HCEC 1CT (cell line): Measurements from ENCODE around the gene TLCD4.
"Not testable (repeated sequence)": the region's sequence is repeated elsewhere in the genome, so short reads cannot be mapped to it uniquely, and the experiment has no call there.

Source experiments
- DNase-seq: peaks from one replicate; pipeline ENCODE4 v3.0.0-alpha.2; 2017

Gene TLCD4, protein sequence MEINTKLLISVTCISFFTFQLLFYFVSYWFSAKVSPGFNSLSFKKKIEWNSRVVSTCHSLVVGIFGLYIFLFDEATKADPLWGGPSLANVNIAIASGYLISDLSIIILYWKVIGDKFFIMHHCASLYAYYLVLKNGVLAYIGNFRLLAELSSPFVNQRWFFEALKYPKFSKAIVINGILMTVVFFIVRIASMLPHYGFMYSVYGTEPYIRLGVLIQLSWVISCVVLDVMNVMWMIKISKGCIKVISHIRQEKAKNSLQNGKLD

DNA sequence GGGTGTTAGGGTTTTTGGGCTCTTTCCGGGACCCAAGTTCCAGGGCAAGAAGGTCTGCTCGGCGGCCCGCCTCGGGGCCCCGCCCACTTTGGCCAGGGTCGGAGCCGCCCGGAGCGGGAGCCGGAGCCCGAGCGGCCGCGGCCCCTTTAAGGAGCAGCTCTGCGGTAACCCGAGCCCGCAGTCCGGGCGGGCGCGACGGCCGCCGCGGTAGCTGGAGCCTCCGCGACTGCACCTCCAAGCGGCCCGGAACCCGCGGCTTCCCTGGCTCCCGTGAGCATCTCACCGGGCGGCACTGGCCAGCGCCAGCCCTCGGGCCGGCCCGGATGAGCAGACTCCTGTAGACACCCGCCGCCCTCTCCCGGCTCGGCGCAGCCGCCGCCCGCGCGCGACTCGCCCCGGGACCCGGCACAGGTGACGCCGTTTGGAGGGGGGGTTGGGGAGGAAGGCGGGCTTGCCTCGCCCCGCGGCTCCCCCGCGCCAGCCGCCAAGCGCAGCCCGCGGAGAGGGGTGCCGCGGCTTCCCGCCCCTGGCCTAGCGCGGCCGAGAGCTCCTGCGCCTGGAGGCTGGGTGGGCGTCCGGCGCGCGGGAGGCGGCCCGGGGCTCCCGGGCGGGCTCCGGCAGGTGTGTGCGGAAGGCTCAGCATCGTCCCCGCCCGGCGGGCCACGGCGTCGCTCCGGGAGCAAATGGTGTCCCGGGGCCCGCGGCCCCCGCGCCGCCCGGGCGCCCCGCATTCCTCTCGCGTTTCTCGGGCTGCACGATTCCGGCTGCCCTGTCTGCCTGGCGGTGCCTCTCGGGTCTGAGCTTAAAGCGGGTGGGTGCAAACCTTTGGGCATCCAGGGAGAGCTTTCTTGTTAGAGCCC is at the start of gene TLCD4:
TSS of gene TLCD4 (plus strand) at position 149 of the 860 bp plus-strand sequence. CDS start 26,547 bp downstream, outside the sequence.
- peak; percentile 18 for DNase-seq

DNA sequence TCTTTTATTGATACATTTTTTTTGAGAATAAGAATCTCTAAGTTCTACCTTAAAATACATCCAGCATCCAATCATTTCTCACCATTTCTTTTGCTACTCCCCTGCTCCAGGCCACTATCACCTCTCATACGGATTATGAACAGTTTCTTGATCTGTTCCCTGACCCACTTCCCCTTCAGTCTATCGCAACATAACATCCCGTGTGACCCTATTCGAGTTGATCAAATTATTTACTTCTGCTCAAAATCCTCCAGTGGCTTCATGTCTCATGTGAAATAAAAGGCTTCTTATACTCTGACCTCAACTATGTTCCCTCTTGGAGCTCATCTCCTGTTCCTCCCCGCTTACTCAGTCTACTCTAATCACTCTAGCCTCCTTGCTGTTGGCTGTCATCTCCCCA is 49.6 kb upstream of the TLCD4 start:
- no peak for DNase-seq

DNA sequence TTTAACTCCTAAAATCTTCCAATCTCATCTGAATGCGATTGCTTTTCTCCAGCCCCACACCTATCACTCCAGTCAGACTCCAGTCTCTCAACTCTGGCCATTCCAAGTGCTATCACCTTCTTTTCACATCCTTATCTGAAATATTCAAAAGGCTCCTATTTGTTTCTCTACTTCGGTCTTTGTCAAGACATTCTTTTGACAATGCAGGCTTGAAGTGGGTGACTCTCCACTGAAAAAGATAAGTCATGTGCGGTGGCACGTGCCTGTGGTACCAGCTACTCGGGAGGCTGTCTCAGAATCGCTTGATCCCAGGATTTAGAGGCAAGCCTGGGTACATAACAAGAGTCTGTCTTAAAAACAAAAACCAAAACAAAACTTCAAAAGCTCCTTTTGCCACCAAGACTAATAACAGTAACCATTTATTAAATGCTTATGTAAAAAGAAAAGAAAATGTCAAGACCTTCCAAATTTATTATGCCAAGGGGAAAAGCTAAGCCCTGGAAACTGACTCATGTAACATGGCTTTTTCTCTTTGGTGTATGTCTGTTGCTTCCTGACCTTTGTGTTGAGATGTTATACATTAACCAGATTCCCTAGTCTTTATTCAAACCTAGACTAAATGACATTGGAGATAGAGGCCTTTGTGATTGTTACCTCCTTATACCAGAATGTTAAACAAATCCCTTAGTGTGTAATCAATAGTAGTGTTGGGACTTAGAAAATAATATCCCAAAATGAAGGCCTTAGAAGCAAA is 48.0 kb upstream of the TLCD4 start:
- DNase-seq, result no peak

DNA sequence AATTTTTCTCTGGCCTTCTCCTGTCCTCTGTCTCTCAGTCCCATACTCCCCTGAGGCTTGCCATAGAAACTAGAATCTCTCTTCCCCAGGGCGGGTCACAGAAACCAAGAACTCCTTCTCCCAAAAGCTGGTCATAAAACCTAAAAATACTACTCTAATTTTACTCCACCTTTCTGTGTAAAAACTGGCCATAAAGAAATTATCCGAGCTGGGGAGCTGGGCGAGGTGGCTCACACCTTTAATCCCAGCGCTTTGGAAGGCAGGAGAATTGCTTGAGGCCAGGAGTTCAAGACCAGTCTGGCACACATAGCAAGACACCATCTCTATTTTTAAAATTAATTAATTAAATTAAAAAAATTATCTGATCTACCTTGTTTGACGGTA is 47.5 kb upstream of the TLCD4 start:
- DNase-seq, result no peak

DNA sequence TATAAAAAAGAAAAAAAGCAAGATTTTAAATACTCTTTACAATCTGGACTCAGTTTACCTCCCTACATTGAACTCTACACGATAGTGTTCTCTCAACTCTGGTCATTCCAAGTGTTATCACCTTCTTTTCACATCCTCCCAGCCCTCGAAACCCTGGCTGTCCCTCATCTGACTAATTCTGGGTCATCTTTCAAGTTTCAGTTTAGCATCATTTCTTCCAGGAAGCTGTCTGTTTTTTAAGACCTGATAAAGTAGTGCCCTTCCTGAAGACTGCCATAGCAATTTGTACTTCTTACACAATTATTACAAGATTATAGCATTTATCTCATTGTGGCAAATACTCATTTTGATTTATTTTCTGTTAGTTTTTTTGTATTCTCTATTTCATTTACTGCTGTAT is 45.6 kb upstream of the TLCD4 start:
- DNase-seq, result no peak

DNA sequence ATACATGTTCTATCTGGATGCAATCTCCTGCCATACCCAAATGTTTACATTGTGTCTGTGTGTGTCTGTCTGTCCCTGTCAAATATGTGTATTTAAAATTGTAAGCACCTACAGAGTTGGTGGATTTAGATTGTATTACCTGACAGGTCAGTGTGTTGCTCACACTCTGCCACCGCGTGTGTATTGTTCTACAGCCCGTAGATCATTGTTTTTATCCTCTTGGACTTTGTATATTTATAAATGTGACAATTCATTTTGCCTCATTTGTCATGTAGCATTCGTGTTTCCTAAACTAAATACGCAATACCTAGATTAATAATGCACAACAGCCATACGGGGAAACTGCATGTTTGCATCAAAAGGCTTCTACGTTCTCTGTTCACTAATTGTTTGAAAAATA is 45.0 kb upstream of the TLCD4 start:
- peak; percentile 5 for DNase-seq

DNA sequence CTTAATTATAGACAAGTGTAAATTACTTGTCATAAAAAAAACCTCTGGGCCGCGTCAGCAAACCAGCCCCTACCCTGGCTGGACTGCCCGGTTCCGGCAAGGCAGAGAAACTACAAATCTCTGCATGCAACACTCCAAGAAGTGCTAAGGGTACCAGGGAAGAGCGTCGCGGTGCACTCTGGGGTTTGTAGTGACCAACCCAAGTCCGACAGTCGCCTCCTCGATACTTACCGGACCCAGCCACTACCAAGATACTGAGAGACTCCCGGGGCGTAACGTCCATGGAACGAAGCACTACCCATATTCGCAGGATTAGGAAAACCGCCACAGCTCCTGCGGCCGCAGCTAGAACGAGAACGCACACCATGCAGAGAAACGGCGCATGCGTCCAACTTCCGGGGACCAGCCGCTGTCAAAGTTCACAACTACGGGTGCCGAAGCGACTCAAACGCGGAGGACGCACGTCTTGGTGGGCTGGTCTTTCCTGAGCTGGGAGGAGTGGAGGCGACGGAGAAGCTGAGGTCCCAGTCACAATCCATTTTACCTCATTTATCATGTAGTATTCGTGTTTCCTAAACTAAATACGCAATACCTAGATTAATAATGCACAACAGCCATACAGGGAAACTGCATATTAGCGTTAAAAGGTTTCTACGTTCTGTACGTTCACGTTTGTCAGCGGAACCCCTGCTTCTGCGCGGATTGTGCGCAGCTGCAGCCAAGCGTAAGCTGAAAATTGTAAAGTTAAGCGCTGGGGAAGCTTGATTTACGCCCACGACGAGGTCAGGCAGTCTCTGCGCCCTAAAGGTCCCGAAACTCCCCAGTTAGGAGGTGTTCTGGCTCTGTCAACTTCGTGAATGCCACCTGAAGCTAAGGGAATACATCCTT is 44.4 kb upstream of the TLCD4 start, which contains the start of gene ALG14:
TSS of gene ALG14 (minus strand) at position 420 of the 888 bp plus-strand sequence. CDS start at position 367, 53 bp downstream.
- DNase-seq, result peak; percentile 94

DNA sequence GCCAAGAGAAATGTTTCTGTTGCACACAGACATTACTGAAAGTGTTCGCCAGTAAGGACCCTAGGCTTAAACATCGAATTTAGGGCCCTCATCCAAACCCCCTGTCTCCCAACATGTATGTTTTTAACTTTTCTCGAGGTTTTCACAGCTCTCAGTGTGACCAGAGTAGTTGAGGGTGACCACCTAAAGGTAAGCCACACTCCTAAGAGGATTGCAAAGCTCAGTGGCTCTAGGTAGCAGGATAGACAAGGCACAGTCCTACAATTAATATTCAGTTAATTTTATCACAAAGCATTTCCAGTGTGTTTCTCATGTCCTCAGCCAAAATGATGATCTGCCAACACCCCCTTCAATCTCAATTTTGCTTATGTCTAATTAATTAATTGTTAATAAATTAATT is 43.7 kb upstream of the TLCD4 start:
- DNase-seq, result no peak

DNA sequence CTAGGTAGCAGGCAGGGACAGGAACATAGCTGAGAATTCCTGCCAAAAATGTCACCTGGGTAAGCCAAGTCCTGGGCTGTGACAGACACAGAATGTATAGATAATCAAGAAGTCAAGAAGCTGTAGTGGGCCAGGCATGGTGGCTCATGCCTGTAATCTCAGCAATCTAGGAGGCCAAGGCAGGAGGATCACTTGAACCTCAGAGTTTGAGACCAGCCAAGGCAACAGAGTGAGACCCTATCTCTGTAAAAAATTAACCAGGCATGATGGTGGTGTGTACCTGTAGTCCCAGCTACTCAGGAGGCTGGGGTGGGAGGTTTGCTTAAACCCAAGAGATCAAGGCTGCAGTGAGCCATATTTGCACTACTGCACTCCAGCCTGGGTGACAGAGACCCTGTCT is 41.1 kb upstream of the TLCD4 start:
- no peak for DNase-seq

DNA sequence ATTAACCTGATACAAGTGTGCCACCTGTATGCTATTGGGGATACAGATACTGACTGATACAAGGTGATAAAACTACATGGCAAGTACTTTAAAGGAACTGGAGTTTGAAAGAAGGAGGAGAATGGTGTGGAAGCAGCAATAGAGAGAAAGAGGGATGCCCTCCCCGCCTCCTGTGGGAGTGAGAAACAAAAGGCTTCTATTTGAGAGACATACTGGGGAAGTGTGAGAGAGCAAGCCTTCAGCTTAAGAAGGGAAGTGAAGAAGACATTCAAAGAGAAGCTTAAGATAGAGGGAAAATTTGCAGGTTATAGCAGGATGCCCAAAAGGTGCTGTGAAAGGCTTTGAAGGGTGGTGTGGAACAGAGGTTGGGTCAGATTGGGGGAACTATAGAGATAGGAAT is 36.7 kb upstream of the TLCD4 start:
- no peak for DNase-seq

DNA sequence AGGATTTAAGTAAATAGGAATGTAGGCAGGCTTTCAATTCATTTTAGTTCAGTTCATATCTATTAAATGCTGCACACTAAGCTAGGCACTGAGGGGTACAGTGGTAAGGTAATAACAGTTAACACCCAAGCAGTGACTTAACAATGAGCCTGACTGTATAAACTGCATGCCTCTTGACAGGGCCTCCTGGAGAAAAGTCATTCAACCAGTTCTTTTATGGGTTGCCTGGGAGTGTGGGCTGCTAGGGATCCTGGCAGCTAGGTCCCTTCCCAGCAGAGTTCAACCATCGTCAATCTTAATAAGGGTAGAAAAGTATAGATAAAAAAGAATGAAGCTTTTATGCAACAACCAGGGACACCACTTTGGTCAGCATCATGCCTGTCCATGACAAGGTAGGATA is 36.3 kb upstream of the TLCD4 start:
- no peak for DNase-seq

DNA sequence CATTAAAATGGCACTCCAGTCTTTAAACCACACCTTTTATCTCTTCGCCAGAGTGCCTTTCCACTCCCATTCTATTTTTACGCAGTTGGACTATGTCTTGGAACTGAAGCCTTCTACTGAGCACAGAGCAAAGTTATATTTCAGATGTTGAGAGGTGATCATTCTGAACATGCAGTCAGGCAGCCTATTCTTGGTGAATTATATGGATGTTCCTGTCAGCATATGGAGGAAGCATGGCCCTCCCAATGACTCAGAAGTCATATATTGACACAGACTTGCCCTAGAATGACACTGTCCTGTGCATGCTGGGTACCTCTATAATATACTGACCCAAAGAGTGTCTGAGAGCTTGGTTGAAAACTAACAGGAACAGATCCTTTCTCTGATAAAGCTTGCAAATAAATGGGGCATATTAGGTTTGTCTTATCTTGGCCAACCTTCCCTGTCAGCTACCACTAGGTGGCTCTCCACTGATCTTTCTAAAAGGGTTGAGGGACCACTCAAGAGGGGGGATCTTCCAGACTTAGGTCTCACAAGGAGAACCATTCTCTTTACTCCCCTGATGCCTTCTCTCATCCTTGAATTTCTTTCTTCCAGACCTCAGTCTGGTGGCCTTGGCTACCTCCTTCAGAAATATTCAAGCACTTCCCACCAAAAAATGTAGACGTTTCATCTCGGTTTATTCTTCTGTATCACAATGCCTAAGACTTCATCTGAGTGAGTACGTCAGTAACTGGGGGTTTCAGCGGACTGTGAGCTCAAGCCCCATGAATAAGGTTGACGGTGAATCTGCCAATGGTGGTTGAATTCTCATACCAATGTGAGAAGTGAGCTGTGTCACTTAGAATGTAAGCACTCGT is 32.6 kb upstream of the TLCD4 start:
- DNase-seq, result peak; percentile 8

DNA sequence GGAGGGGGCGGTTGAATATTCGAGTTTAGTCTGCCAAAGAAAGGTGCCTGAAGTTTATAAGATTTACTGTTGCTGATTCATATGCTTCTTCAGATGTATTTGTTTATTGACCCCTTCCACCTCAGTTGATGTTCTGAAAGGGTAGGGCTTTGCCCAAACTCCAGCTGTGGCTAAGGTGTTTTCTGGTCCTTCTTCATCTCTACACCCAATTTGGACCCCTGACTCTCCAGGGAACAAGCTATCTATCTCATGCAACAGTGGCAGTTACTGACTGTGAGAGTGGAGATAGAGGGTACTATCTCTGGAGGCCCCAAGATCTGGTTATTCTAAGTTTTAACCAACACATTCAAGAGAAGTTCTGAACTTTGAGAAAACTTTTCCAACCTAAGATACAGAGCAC is 31.8 kb upstream of the TLCD4 start:
- no peak for DNase-seq

DNA sequence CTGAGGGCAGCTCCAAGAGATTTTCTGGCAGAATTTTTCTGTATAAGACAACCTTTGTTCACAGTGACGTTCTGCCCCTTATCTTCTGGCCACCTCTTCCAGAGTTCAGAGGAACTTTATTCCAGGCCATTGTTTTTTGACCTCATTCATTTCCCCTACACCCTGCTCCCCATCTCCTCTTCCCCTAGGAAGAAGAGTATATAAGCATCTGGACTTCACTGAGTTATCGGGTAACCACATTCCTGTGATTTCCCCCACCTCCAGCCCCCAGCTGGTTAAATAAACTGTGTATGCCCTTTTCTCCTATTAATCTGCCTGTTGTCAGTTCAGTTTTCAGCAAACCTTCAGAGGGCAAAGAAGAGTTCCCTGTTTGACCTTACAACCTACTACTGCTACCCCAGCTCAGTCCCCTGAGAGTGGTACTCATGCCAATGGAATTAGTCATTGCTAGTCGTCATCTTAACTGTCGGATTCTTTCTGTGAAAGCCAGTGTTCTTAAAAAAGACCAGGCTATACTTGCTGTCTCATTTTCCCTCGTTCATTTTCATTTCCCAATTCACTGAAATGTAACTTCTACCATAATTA is 30.1 kb upstream of the TLCD4 start:
- peak; percentile 84 for DNase-seq

DNA sequence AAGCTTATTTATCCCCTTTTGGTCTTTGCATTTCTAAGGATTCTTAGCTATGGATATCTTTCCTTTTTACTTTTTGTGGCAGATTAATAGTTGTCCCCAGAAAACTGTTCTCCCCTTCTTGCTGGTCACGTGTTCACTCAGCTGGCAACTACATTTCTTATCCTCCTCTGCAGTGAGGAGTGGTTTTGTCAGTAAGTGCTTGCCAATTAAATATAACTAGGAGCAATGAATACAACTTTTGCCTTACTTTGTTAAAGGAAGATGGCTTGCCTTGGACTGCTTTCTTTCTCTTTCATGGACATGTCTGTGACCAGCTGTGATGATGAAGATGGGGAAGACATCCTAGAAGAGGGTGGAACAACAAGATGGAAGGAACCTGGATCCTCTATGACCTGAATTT is 28.9 kb upstream of the TLCD4 start:
- no peak for DNase-seq

DNA sequence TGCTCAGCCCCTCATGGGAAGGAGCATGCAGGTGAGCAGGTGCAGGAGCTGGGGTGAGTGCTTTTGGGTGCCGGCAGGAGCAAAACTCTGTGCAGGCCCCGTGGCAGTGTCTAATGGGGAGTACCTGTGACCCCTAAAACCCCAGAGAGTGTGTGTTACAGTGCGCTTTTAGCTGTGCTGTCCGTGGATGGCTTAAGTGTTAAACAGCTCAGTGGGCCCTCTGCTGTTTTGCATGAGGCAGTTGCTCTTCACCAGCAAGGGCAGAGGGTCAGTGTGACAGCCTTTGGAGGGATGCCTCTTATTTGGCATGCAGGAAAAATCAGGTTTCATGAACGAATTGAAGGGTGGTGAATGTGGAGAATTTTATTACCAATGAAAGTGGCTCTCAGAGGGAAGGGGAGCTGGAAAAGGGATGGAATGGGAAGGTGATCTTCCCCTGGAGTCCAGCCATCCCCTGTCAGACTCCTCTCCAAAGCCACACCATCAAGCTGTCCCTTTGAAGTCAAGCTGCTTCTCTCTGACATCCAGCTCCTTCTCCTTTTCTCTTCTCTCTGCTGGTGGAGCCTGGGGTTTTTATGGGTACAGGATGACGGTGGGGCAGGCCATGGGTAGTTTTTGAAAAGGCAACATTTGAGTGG is 27.4 kb upstream of the TLCD4 start:
- DNase-seq, result no peak

DNA sequence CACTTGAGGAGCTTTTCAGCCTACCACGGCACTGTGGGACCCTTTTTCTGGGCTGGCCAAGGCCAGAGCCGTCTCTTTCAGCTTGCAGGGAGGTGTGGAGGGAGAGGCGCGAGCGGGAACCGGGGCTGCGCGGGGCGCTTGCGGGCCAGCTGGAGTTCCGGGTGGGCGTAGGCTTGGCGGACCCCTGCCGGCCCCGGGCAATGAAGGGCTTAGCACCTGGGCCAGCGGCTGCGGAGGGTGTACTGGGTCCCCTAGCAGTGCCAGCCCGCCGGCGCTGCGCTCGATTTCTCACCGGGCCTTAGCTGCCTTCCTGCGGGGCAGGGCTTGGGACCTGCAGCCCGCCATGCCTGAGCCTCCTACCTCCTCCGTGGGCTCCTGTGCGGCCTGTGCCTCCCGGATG is 25.9 kb upstream of the TLCD4 start:
- DNase-seq, result not testable (repeated sequence)

DNA sequence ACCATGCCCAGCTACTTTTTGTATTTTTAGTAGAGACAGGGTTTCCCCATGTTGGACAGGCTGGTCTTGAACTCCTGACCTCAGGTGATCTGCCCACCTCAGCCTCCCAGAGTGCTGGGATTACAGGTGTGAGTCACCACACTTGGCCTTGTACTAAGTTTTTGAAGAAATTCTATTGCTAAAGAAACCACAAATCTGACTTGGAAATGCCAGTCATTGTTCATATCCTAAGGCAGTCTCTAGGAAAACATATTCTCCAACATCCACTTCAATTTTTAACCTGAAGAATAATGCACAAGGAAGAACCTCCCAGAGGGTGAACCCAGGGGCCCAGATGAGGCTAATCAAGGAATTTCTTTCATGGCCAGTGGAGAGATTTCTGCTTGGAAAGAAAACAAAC is 24.3 kb upstream of the TLCD4 start:
- not testable (repeated sequence) for DNase-seq

DNA sequence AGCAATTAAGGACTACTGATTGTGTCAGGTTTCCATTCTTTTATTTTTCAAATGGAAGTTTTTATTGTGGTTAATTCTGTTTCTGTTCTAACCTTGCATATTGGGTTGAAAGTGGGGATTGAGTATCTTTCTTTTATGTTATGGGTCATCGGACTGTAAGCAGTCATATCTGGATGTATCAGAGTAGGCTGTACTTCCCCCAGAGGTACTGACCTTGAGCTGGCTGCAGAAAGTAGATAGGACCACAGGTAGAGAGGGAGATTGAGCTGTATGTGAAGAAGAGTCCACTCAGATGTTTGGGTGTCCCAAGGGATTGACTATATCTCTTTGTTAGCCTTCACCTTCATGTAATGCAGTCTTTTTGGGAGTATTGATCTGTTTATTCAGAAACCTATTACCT is 23.9 kb upstream of the TLCD4 start:
- DNase-seq, result no peak

DNA sequence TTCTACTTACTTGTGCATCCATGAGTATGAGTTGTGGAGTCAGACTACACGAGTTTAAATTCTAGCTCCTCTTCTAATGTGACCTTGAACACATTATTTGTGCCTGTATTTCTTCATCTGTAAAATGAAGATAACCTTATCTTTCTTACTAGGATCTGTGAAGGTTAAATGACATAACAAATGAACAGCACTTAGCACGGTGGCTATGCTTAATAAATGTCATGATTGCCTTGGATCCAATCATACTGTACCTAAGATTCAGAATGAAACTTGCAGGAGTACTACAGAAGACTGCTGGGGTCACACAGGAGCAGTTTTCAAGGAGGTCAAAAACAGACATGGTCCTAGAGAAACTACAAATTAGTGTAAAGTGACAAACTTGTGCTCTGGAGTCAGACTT is 22.2 kb upstream of the TLCD4 start:
- no peak for DNase-seq

DNA sequence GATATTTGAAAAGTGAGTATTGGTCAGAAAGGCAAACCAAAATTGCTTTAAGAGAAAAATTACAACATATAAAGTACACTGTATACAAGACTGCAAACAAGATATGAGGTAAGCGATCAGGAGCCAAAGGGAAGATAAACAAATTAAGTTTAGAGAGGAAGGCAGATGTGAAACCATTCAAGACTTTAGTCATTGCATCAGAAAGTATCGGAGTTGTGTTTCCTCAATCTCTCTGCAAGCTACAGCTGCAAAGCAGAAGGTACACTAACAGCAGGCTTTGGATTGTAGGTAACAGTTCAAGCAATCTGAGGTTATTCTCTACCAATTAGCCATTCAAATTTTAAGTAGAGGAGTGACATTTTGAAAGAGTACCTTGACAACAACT is 21.3 kb upstream of the TLCD4 start:
- DNase-seq, result no peak
